Prostate gland (tissue), 2 donors: Measurements from ENCODE around the gene SLC6A3. TPM values are rescaled to one million over a fixed set of nuclear protein-coding genes. Genes with fewer than 3 reads are reported as not detected.

Source experiments
- DNase-seq: peaks from one replicate; pipeline ENCODE4 v3.0.0-alpha.2; 2019; ENCODE audit warnings: low spot score
- H3K27ac ChIP-seq, 2 donors: fragments of 200-600 bp; sonication (generic); 2 replicates each; pipeline ENCODE4 v1.5.1; 2017 to 2019
- H3K27me3 ChIP-seq: fragments of 200-600 bp; sonication (generic); replicated peaks from 2 replicates; pipeline ENCODE4 v1.5.1; 2019; ENCODE audit not compliant: insufficient read depth
- H3K36me3 ChIP-seq, 2 donors: fragments of 200-600 bp; sonication (generic); 1 replicate in 1 of 2; 2 replicates in 1 of 2; pipeline versions ENCODE4 v1.5.1 to v1.8.1; 2017 to 2019
- H3K4me1 ChIP-seq: fragments of 200-600 bp; sonication (generic); replicated peaks from 2 replicates; pipeline ENCODE4 v1.5.1; 2019
- H3K4me3 ChIP-seq, 2 donors: fragments of 200-600 bp; sonication (generic); 2 replicates each; pipeline ENCODE4 v1.5.1; 2017 to 2019
- H3K9me3 ChIP-seq: fragments of 200-600 bp; sonication (generic); 2 replicates; pipeline ENCODE4 v1.5.1; 2017
- CTCF ChIP-seq, 4 experiments: fragments of 200-600 bp in 2 of 4; fragments of 450-650 bp in 2 of 4; sonication (generic) in 2 of 4; IDR thresholded peaks; 1 replicate in 3 of 4; 2 replicates in 1 of 4; pipeline ENCODE4 v1.5.1; 2016 to 2019; ENCODE audit warnings: antibody characterized with exemption in 4 of 4, mild to moderate bottlenecking in 2 of 4, moderate library complexity in 2 of 4
- POLR2A ChIP-seq: fragments of 450-650 bp; IDR thresholded peaks from one replicate; pipeline ENCODE4 v1.6.1; 2016; ENCODE audit warnings: antibody characterized with exemption, mild to moderate bottlenecking
- POLR2AphosphoS5 ChIP-seq: sonication (generic); formaldehyde crosslinking; IDR thresholded peaks from one replicate; pipeline ENCODE4 v1.6.1; 2017; ENCODE audit warnings: antibody characterized with exemption
- WGBS: methylation state at CpG from one replicate; pipeline ENCODE4 v1.1.5; 2018; 5-methylcytosine and 5-hydroxymethylcytosine counted together
- intact Hi-C: fragments of 100-400 bp; cut with DNase I; formaldehyde crosslinking; loops from one replicate; pipeline ENCODE4 v1.14.2; 2022
- total RNA-seq, 2 donors: library from RNA; depleted of rRNA; stranded (reverse); fragments of >200 nt; gene quantifications; one replicate each; pipeline ENCODE4 v1.1.0, GENCODE V29; 2016

The SLC6A3 gene
- total RNA-seq, 2 donors from 2014 or later, result 4.6 TPM; not detected in 1

GRCh38 chr5:1430121-1430795, 15.0 kb downstream of the SLC6A3 start:
- intact Hi-C loops, result no loop called here
- DNase-seq, result no peak

DNA sequence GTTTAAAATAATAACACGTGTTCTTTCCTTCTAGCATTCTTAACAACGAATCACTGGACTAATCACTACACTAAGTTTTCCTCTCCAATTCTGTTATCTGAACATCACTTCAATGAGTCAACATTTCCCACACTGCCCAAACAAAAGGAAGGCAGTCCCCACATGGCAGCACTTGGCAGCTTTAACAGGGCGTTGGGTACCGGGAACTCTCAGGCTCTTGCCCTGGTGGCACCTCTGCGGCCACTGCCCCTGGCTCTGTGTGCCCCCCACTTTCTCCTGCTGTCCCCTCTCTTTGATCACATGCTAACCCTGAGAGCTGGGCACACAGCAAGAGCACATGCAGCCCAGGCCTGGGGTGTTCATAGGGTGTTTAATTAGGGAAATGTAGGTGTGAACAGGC, 15.7 kb downstream of the SLC6A3 start:
- H3K4me3 ChIP-seq, result no peak overlapping the region
- TF ChIP-seq POLR2AphosphoS5 (peak; percentile 12), POLR2A (no peak)
- no peak for DNase-seq
- no peaks in the 10 kb centered on the region for H3K36me3 ChIP-seq
- H3K27me3 ChIP-seq, result no peaks in the 10 kb centered on the region
- intact Hi-C loops, result no loop called here
- no peaks in the 10 kb centered on the region for H3K9me3 ChIP-seq
- H3K4me1 ChIP-seq, result no peaks in the 10 kb centered on the region
- 36% methylated on average over 5 of the region's 5 CpGs for whole genome bisulfite sequencing
- no peak overlapping the region for H3K27ac ChIP-seq

More at GRCh38 chr5:1430121-1430795, 15.0 kb downstream of the SLC6A3 start:
- H3K27ac ChIP-seq, result no peak overlapping the region
- H3K36me3 ChIP-seq, result no peaks in the 10 kb centered on the region
- TF ChIP-seq POLR2A (no peak), CTCF (IDR thresholded peaks at IDR 0.05) (no peak), POLR2AphosphoS5 (no peak)
- no peaks in the 10 kb centered on the region for H3K4me1 ChIP-seq
- no peaks in the 10 kb centered on the region for H3K9me3 ChIP-seq
- H3K4me3 ChIP-seq, result no peak overlapping the region
- H3K27me3 ChIP-seq, result no peaks in the 10 kb centered on the region
- WGBS, result 87% methylated on average over 26 of the region's 26 CpGs

DNA sequence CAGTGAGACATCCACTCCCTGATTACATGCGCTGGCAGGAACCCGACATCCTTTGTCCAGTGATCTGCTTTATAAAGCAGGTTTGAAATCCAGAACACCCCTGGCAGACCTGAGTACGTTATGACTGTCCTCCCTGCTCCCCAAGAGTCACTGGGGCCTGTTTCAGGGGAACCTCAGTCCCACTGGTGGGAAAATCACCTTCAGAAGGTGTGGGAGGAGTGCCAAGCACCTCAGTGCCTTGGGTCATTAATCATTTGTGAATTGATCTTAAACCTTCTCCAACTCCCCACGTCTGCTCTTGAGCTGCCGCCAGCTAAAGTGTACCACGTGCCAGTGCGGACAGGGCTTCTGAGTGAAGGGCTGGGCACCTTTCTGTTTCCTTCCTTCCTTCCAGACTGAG, 16.2 kb downstream of the SLC6A3 start:
- intact Hi-C loops, result no loop called here
- H3K27ac ChIP-seq, result no peak overlapping the region

DNA sequence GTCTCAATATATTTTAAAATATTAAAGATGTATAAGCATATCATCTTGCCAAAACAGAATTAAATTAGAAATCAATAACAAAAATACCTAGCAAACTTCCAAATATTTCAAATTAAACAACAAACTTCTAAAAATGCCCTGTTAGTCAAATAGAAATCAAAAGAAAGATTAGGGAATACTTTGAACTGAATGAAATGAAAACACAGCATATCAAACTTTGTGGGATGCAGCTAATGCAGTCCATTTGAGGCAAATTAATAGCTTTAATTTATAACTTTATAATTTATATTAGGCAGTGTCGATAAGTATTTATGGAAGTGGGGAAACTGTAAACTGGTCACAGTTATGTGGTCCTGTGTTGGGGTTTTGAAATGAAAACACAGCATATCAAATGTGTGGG, 17.1 kb downstream of the SLC6A3 start:
- Histone ChIP-seq H3K36me3 (no peaks in the 10 kb centered on the region), H3K4me1 (no peaks in the 10 kb centered on the region), H3K27me3 (no peaks in the 10 kb centered on the region), H3K27ac (no peak overlapping the region), H3K4me3 (no peak overlapping the region), H3K9me3 (no peaks in the 10 kb centered on the region)
- intact Hi-C loops, result no loop called here
- WGBS, result 85% methylated on average over 1 of the region's 1 CpG
- TF ChIP-seq CTCF (IDR thresholded peaks at IDR 0.05) (no peak), POLR2A (no peak), POLR2AphosphoS5 (no peak)
- no peak for DNase-seq

More for the DNA sequence above, 16.2 kb downstream of the SLC6A3 start:
- no peaks in the 10 kb centered on the region for H3K36me3 ChIP-seq
- H3K27me3 ChIP-seq, result no peaks in the 10 kb centered on the region
- no peak for DNase-seq
- no peaks in the 10 kb centered on the region for H3K4me1 ChIP-seq
- no peak overlapping the region for H3K4me3 ChIP-seq
- H3K9me3 ChIP-seq, result no peaks in the 10 kb centered on the region
- TF ChIP-seq POLR2AphosphoS5, result no peak
- TF ChIP-seq CTCF (IDR thresholded peaks at IDR 0.05), result no peak
- TF ChIP-seq POLR2A, result no peak
- WGBS, result 59% methylated on average over 7 of the region's 7 CpGs

DNA sequence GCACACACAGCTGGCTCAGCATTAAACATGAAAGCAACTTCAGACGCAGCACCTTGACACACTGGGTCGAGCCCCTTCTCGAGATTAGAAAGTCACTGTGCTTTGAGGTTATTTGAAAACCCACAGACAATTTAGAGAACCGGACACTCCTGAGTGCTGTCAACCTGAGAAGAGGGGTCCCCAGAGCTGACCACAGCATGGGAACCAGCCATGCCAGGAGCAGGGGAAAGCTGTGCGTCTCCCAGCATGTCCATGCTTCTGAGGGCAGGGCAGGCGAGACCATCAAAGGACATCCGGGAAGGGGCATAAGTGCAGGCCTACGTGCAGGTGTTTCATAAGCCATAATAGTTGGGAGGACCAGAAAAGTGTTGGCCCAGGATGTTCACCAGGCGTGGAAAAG, 20.5 kb downstream of the SLC6A3 start:
- intact Hi-C loops, result no loop called here
- H3K36me3 ChIP-seq, result no peaks in the 10 kb centered on the region
- no peaks in the 10 kb centered on the region for H3K27me3 ChIP-seq
- no peaks in the 10 kb centered on the region for H3K4me1 ChIP-seq
- no peaks in the 10 kb centered on the region for H3K9me3 ChIP-seq
- DNase-seq, result no peak
- H3K27ac ChIP-seq, result no peak overlapping the region
- WGBS, result 88% methylated on average over 9 of the region's 9 CpGs
- no peak overlapping the region for H3K4me3 ChIP-seq
- TF ChIP-seq POLR2A (no peak), CTCF (IDR thresholded peaks at IDR 0.05) (no peak), POLR2AphosphoS5 (no peak)
